ENCODE results near the gene MARCHF10. TPM values are rescaled to one million over a fixed set of nuclear protein-coding genes. Genes with fewer than 3 reads are reported as not detected.
"Not testable (repeated sequence)": the region's sequence is repeated elsewhere in the genome, so short reads cannot be mapped to it uniquely, and the experiment has no call there.

Gene MARCHF10
- polyA plus RNA-seq, 3 donors: not detected

- TF ChIP-seq CTCF (IDR thresholded peaks at IDR 0.05): no peak
- WGBS (ENCODE audit: insufficient coverage): 100% methylated on average over 1 of the region's 1 CpG
- H3K4me3 ChIP-seq (replicated peaks in 1 of 3; ENCODE audit: low read depth in 2 of 3, low read length in 3 of 3): no peak overlapping the region
These were observed 24.3 kb upstream of the MARCHF10 start for GRCh38 chr17:62832405-62832804.

GRCh38 chr17:62831066-62831465, 23.0 kb upstream of the MARCHF10 start:
- H3K4me2 ChIP-seq (replicated peaks; ENCODE audit: extremely low read depth, low read length, poor library complexity, severe bottlenecking); H3K9me3 Mint-ChIP-seq; H3K79me2 ChIP-seq (ENCODE audit: insufficient read depth, low read length); H3K27me3 Mint-ChIP-seq (ENCODE audit: low read depth in 3 of 3); H3K4me3 Mint-ChIP-seq; H3K36me3 ChIP-seq (replicated peaks in 1 of 2; ENCODE audit: control insufficient read depth in 1 of 2, insufficient read depth in 2 of 2, low read length in 2 of 2); H3K36me3 Mint-ChIP-seq; H3K9ac ChIP-seq (ENCODE audit: insufficient read depth, low read length, poor library complexity, severe bottlenecking); intact Hi-C loops (cut with micrococcal nuclease); H4K20me1 ChIP-seq (ENCODE audit: insufficient read depth, low read length); H3K27ac ChIP-seq (ENCODE audit: low read depth in 1 of 2, low read length in 2 of 2); H3K4me3 ChIP-seq (replicated peaks in 1 of 3; ENCODE audit: low read depth in 2 of 3, low read length in 3 of 3); H3K27me3 ChIP-seq (ENCODE audit: control insufficient read depth in 2 of 2, insufficient read depth in 2 of 2, low read length in 2 of 2); H2AFZ ChIP-seq (ENCODE audit: insufficient read depth, low read depth, low read length, poor library complexity, severe bottlenecking); H3K9me3 ChIP-seq (replicated peaks in 1 of 2; ENCODE audit: control insufficient read depth in 1 of 2, insufficient read depth in 1 of 2, low read length in 2 of 2): not testable (repeated sequence)
- peak; percentile 4 to 24 (median 12) for DNase-seq
- Mint-ChIP-seq H3K27ac (peak overlapping the region in 3 of 7 donors; percentile 21 to 58 (median 33)), H3K4me1 (peaks cover 18% of the 10 kb centered on the region)
- 22% methylated on average over 3 of the region's 6 CpGs for WGBS (ENCODE audit: insufficient coverage)
- peaks cover 13 to 25% of the 10 kb centered on the region in 2 donors for H3K4me1 ChIP-seq (ENCODE audit: control insufficient read depth in 1 of 2, insufficient read depth in 2 of 2, low read length in 2 of 2)

More at GRCh38 chr17:62832405-62832804, 24.3 kb upstream of the MARCHF10 start:
- Histone ChIP-seq H3K27ac (ENCODE audit: low read depth in 1 of 2, low read length in 2 of 2) (no peak overlapping the region), H3K9ac (ENCODE audit: insufficient read depth, low read length, poor library complexity, severe bottlenecking) (no peak overlapping the region), H3K27me3 (ENCODE audit: control insufficient read depth in 2 of 2, insufficient read depth in 2 of 2, low read length in 2 of 2) (no peaks in the 10 kb centered on the region), H3K9me3 (replicated peaks in 1 of 2; ENCODE audit: control insufficient read depth in 1 of 2, insufficient read depth in 1 of 2, low read length in 2 of 2) (peaks cover 0 to 3% of the 10 kb centered on the region in 2 donors), H2AFZ (ENCODE audit: insufficient read depth, low read depth, low read length, poor library complexity, severe bottlenecking) (no peak overlapping the region), H4K20me1 (ENCODE audit: insufficient read depth, low read length) (no peaks in the 10 kb centered on the region), H3K4me2 (replicated peaks; ENCODE audit: extremely low read depth, low read length, poor library complexity, severe bottlenecking) (no peak overlapping the region), H3K4me1 (ENCODE audit: control insufficient read depth in 1 of 2, insufficient read depth in 2 of 2, low read length in 2 of 2) (peaks cover 12 to 20% of the 10 kb centered on the region in 2 donors), H3K36me3 (replicated peaks in 1 of 2; ENCODE audit: control insufficient read depth in 1 of 2, insufficient read depth in 2 of 2, low read length in 2 of 2) (no peaks in the 10 kb centered on the region), H3K79me2 (ENCODE audit: insufficient read depth, low read length) (no peaks in the 10 kb centered on the region)
- no peak for DNase-seq
- Mint-ChIP-seq H3K27me3 (ENCODE audit: low read depth in 3 of 3) (peaks cover 0 to 2% (median 0%) of the 10 kb centered on the region in 3 donors), H3K4me3 (no peak overlapping the region), H3K27ac (no peak overlapping the region), H3K4me1 (peaks cover 16% of the 10 kb centered on the region), H3K9me3 (peaks cover 0 to 6% (median 3%) of the 10 kb centered on the region in 7 donors), H3K36me3 (no peaks in the 10 kb centered on the region)
- intact Hi-C loops (cut with micrococcal nuclease): no loop called here

All from CD14-positive monocyte (primary cell).